GM23248 (cell line): ENCODE measurements around the gene PPT2.

Experiments used
- EZH2 ChIP-seq: fragments of 200-600 bp; sonication (generic); IDR thresholded peaks from 2 replicates; pipeline ENCODE4 v1.6.1; 2018; ENCODE audit warnings: antibody characterized with exemption, mild to moderate bottlenecking; ENCODE audit not compliant: insufficient read depth, poor library complexity, severe bottlenecking
- EZH2phosphoT487 ChIP-seq: fragments of 200-600 bp; sonication (generic); IDR thresholded peaks from 2 replicates; pipeline ENCODE4 v1.6.1; 2018; ENCODE audit warnings: antibody characterized with exemption, moderate library complexity, mild to moderate bottlenecking, low read depth; ENCODE audit not compliant: insufficient read depth

GRCh38 chr6:32210191-32210601 lies 56.3 kb downstream of the PPT2 start:
- TF ChIP-seq EZH2: no peak
- no peak for TF ChIP-seq EZH2phosphoT487
